Measurements from ENCODE around the gene AP4M1. TPM values are rescaled to one million over a fixed set of nuclear protein-coding genes. Genes with fewer than 3 reads are reported as not detected.

The AP4M1 gene
- total RNA-seq, 1 donor from 2014 or later: 12.5 TPM

GRCh38 chr7:100119072-100119969, 17.9 kb downstream of the AP4M1 start, which contains the start of the genes CNPY4 and TAF6:
TSS of gene CNPY4 (plus strand) at chr7:100119634. CDS start at chr7:100119745, 111 bp downstream.
TSS of gene TAF6 (minus strand) at chr7:100119358. CDS start at chr7:100114209, 5,149 bp downstream.
- H3K4me1 Mint-ChIP-seq: peaks cover 31% of the 10 kb centered on the region
- peak; percentile 86 for ATAC-seq (ENCODE audit: low read depth)

GRCh38 chr7:100119970-100120732, 18.7 kb downstream of the AP4M1 start:
- no peak for DNase-seq

More at GRCh38 chr7:100119072-100119969, 17.9 kb downstream of the AP4M1 start, which contains the start of the genes CNPY4 and TAF6:
- Mint-ChIP-seq H3K9me3 (no peaks in the 10 kb centered on the region), H3K27ac (peak within 1 kb of the TSS; percentile 99), H3K4me3 (peak within 1 kb of the TSS; percentile 98), H3K27me3 (no peaks in the 10 kb centered on the region), H3K36me3 (ENCODE audit: low read depth) (peaks cover 11% of the 10 kb centered on the region)
- peak; percentile 88 for DNase-seq
- CTCF ChIA-PET: interaction anchor here (0.7 kb wide), 1 partner anchor 12 kb away, joined by 3 read pairs; no protein-coding TSS in a partner anchor
- intact Hi-C loops (cut with micrococcal nuclease): loop anchor here (1.0 to 2.0 kb wide), 4 partner anchors 8 to 201 kb away; partner anchors contain the start of genes AP4M1, MCM7 and TRIM4
- POLR2A ChIA-PET: interaction anchor here (0.9 to 1.9 kb wide), 3 partner anchors 18 to 58 kb away, joined by 3 to 17 read pairs (median 4); partner anchors contain the start of genes AP4M1, GPC2, MCM7 and STAG3
- TF ChIP-seq CTCF (IDR thresholded peaks at IDR 0.05): no peak

DNA sequence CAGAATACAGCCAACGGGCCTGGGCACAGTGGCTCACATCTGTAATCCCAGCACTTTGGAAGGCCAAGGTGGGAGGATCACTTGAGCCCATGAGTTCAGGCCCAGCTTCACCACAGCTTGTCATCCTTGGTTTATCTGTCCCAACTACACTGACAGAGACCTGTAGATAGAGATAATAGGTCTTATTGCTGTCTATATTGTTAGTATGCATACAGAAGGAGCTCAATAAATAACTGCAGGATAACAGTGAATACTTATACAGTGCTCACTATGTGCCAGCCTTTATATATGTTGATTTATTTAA, 19.2 kb downstream of the AP4M1 start:
- ChIA-PET CTCF (no interaction called here), POLR2A (interaction anchor here (0.6 to 1.9 kb wide), 5 partner anchors 19 to 57 kb away, joined by 3 to 17 read pairs (median 4); partner anchors contain the start of genes AP4M1, GPC2, MCM7 and STAG3)
- peak overlapping the region; percentile 99 for H3K27ac Mint-ChIP-seq
- H3K9me3 Mint-ChIP-seq: no peaks in the 10 kb centered on the region
- H3K36me3 Mint-ChIP-seq (ENCODE audit: low read depth): peaks cover 14% of the 10 kb centered on the region
- intact Hi-C loops (cut with micrococcal nuclease): no loop called here
- H3K27me3 Mint-ChIP-seq: no peaks in the 10 kb centered on the region
- no peak for TF ChIP-seq CTCF (IDR thresholded peaks at IDR 0.05)
- ATAC-seq (ENCODE audit: low read depth): no peak
- H3K4me1 Mint-ChIP-seq: peaks cover 43% of the 10 kb centered on the region
- peak overlapping the region; percentile 98 for H3K4me3 Mint-ChIP-seq
- no peak for DNase-seq

More at GRCh38 chr7:100119970-100120732, 18.7 kb downstream of the AP4M1 start:
- Mint-ChIP-seq H3K4me1 (peaks cover 39% of the 10 kb centered on the region), H3K27ac (peak overlapping the region; percentile 99), H3K36me3 (ENCODE audit: low read depth) (peaks cover 14% of the 10 kb centered on the region), H3K9me3 (no peaks in the 10 kb centered on the region), H3K4me3 (peak overlapping the region; percentile 98), H3K27me3 (no peaks in the 10 kb centered on the region)
- ChIA-PET POLR2A (interaction anchor here (0.9 to 1.9 kb wide), 4 partner anchors 19 to 57 kb away, joined by 3 to 17 read pairs (median 4); partner anchors contain the start of genes AP4M1, GPC2, MCM7 and STAG3), CTCF (interaction anchor here (0.7 kb wide), 1 partner anchor 11 kb away, joined by 3 read pairs; no protein-coding TSS in a partner anchor)
- intact Hi-C loops (cut with micrococcal nuclease): loop anchor here (1.0 to 2.0 kb wide), 4 partner anchors 7 to 201 kb away; partner anchors contain the start of genes AP4M1, MCM7 and TRIM4
- peak; percentile 43 for ATAC-seq (ENCODE audit: low read depth)
- no peak for TF ChIP-seq CTCF (IDR thresholded peaks at IDR 0.05)

- no peak for DNase-seq
- H3K36me3 Mint-ChIP-seq (ENCODE audit: low read depth): peaks cover 20% of the 10 kb centered on the region
- no peaks in the 10 kb centered on the region for H3K27me3 Mint-ChIP-seq
- no peak overlapping the region for H3K4me3 Mint-ChIP-seq
- H3K27ac Mint-ChIP-seq: no peak overlapping the region
- ATAC-seq (ENCODE audit: low read depth): no peak
- peaks cover 54% of the 10 kb centered on the region for H3K4me1 Mint-ChIP-seq
- ChIA-PET POLR2A (interaction anchor here (0.7 kb wide), 1 partner anchor 22 kb away, joined by 4 read pairs; no protein-coding TSS in a partner anchor), CTCF (no interaction called here)
- H3K9me3 Mint-ChIP-seq: no peaks in the 10 kb centered on the region
- intact Hi-C loops (cut with micrococcal nuclease): no loop called here
- no peak for TF ChIP-seq CTCF (IDR thresholded peaks at IDR 0.05)
These were observed 20.6 kb downstream of the AP4M1 start for GRCh38 chr7:100122067-100122466.

Data from activated B cell treated with CpG ODN at 0.5 μM for 24 hours (primary cell).